Measurements from ENCODE around the gene ACOX2.

DNA sequence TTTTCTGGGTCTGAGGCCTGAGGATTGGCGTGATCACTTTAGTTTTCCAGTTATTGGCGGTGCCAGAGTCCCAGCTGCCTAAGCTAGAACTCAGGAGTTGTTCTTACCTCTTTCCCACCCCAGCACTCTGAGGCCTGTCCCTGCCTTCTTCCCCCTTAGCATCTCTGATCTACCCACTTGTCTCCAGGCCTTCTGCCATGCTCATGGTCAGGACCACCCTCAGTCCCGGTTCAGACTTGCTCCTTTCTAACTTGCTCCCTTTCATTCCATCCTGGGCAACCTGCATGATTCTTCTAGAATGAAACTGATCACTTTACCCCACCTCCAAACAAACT lies 15.7 kb downstream of the ACOX2 start:
- no peak for TF ChIP-seq SP1 (IDR thresholded peaks at IDR 0.05)
- no peak for TF ChIP-seq ARNT (IDR thresholded peaks at IDR 0.05)
- no peak for TF ChIP-seq SUZ12 (IDR thresholded peaks at IDR 0.05)
- no peak for TF ChIP-seq NFRKB (IDR thresholded peaks at IDR 0.05)
- no peak for TF ChIP-seq TARDBP (IDR thresholded peaks at IDR 0.05)
- TF ChIP-seq HDGF (IDR thresholded peaks at IDR 0.05; ENCODE audit: borderline replicate concordance): no peak
- TF ChIP-seq BHLHE40 (IDR thresholded peaks at IDR 0.05; ENCODE audit: borderline replicate concordance): no peak
- no peak for TF ChIP-seq FOXA1 (IDR thresholded peaks at IDR 0.05)
- TF ChIP-seq CTBP1 (IDR thresholded peaks at IDR 0.05; ENCODE audit: borderline replicate concordance): no peak

Data from HEK293T (cell line).